ENCODE data around the gene IST1.

The IST1 gene

GRCh38 chr16:71867939-71868338, 27.4 kb upstream of the IST1 start:
- no peak for TF ChIP-seq FOXM1 (IDR thresholded peaks at IDR 0.05; ENCODE audit: borderline replicate concordance, low read depth)
- TF ChIP-seq RAD21 (IDR thresholded peaks at IDR 0.05; ENCODE audit: low read depth), result no peak
- no peak for TF ChIP-seq EGR1 (IDR thresholded peaks at IDR 0.05)
- no peak for TF ChIP-seq EP300 (IDR thresholded peaks at IDR 0.05; ENCODE audit: borderline replicate concordance)
- TF ChIP-seq CEBPB (IDR thresholded peaks at IDR 0.05), result no peak

- no peak for TF ChIP-seq USF1 (IDR thresholded peaks at IDR 0.05)
- no peak for TF ChIP-seq TCF12 (IDR thresholded peaks at IDR 0.05; ENCODE audit: low read depth)
- TF ChIP-seq TAF1 (IDR thresholded peaks at IDR 0.05; ENCODE audit: low read depth), result no peak
- TF ChIP-seq YY1 (IDR thresholded peaks at IDR 0.05; ENCODE audit: low read depth), result no peak
- TF ChIP-seq EGR1 (IDR thresholded peaks at IDR 0.05), result no peak
- no peak for TF ChIP-seq MAX (IDR thresholded peaks at IDR 0.05)
- TF ChIP-seq CREB1 (IDR thresholded peaks at IDR 0.05; ENCODE audit: low read depth), result no peak
- no peak for TF ChIP-seq CEBPB (IDR thresholded peaks at IDR 0.05)
- no peak for TF ChIP-seq REST (IDR thresholded peaks at IDR 0.05; ENCODE audit: low read depth)
- TF ChIP-seq TEAD4 (IDR thresholded peaks at IDR 0.05), result no peak
- TF ChIP-seq RAD21 (IDR thresholded peaks at IDR 0.05; ENCODE audit: low read depth), result no peak
- TF ChIP-seq NFIC (IDR thresholded peaks at IDR 0.05), result no peak
- TF ChIP-seq ZBTB7A (IDR thresholded peaks at IDR 0.05; ENCODE audit: low read depth), result no peak
- no peak for TF ChIP-seq EP300 (IDR thresholded peaks at IDR 0.05; ENCODE audit: borderline replicate concordance)
- TF ChIP-seq FOXM1 (IDR thresholded peaks at IDR 0.05; ENCODE audit: borderline replicate concordance, low read depth), result no peak
These were observed 26.2 kb upstream of the IST1 start for GRCh38 chr16:71869089-71869488.

GRCh38 chr16:71870818-71871217, 24.5 kb upstream of the IST1 start:
- no peak for TF ChIP-seq YY1 (IDR thresholded peaks at IDR 0.05; ENCODE audit: low read depth)
- no peak for TF ChIP-seq EP300 (IDR thresholded peaks at IDR 0.05; ENCODE audit: borderline replicate concordance)

GRCh38 chr16:71873199-71873598, 22.1 kb upstream of the IST1 start:
- TF ChIP-seq TCF12 (IDR thresholded peaks at IDR 0.05; ENCODE audit: low read depth) (no peak), RAD21 (IDR thresholded peaks at IDR 0.05; ENCODE audit: low read depth) (no peak)

- TF ChIP-seq TCF12 (IDR thresholded peaks at IDR 0.05; ENCODE audit: low read depth) (no peak), MAX (IDR thresholded peaks at IDR 0.05) (no peak), REST (IDR thresholded peaks at IDR 0.05; ENCODE audit: low read depth) (no peak), FOXM1 (IDR thresholded peaks at IDR 0.05; ENCODE audit: borderline replicate concordance, low read depth) (no peak), EGR1 (IDR thresholded peaks at IDR 0.05) (no peak), USF1 (IDR thresholded peaks at IDR 0.05) (no peak), TEAD4 (IDR thresholded peaks at IDR 0.05) (no peak), EP300 (IDR thresholded peaks at IDR 0.05; ENCODE audit: borderline replicate concordance) (no peak), YY1 (IDR thresholded peaks at IDR 0.05; ENCODE audit: low read depth) (no peak), NFIC (IDR thresholded peaks at IDR 0.05) (no peak), CEBPB (IDR thresholded peaks at IDR 0.05) (no peak), RAD21 (IDR thresholded peaks at IDR 0.05; ENCODE audit: low read depth) (no peak), CREB1 (IDR thresholded peaks at IDR 0.05; ENCODE audit: low read depth) (no peak), TAF1 (IDR thresholded peaks at IDR 0.05; ENCODE audit: low read depth) (no peak), ZBTB7A (IDR thresholded peaks at IDR 0.05; ENCODE audit: low read depth) (no peak)
These were observed 16.4 kb upstream of the IST1 start for GRCh38 chr16:71878911-71879310.

GRCh38 chr16:71880176-71880575, 15.2 kb upstream of the IST1 start:
- TF ChIP-seq FOXM1 (IDR thresholded peaks at IDR 0.05; ENCODE audit: borderline replicate concordance, low read depth), result no peak
- TF ChIP-seq CREB1 (IDR thresholded peaks at IDR 0.05; ENCODE audit: low read depth), result no peak

GRCh38 chr16:71882505-71883167, 12.7 kb upstream of the IST1 start:
- TF ChIP-seq ZBTB7A (IDR thresholded peaks at IDR 0.05; ENCODE audit: low read depth), result no peak
- TF ChIP-seq EGR1 (IDR thresholded peaks at IDR 0.05), result no peak
- TF ChIP-seq RAD21 (IDR thresholded peaks at IDR 0.05; ENCODE audit: low read depth), result peak; percentile 54
